IMR-90 (cell line): Measurements from ENCODE around the gene DYNC2H1. TPM values are rescaled to one million over a fixed set of nuclear protein-coding genes. Genes with fewer than 3 reads are reported as not detected.

Experiments used
- ATAC-seq: fragments of 200-7000 bp; cut with Tn5 transposase; 2 replicates; pipeline ENCODE4 v1.9.1; 2020; ENCODE audit warnings: low read depth, mild to moderate bottlenecking, moderate library complexity
- BruUV-seq: library from RNA; stranded (reverse); fragments of 400-500 nt; replicated peaks from 2 replicates; lab custom pipeline; 2021; lab: Mats Ljungman, UMichigan
- CTCF ChIA-PET: fragments of 300-600 bp; formaldehyde crosslinking; extraction: SDS; loops from one replicate; lab custom pipeline; 2021; ENCODE audit warnings: antibody characterized with exemption; lab: Yijun Ruan, JAX
- POLR2A ChIA-PET: fragments of 300-600 bp; sonication (Branson Sonifier 250); formaldehyde crosslinking; loops from one replicate; lab custom pipeline; 2022; ENCODE audit warnings: antibody characterized with exemption; ENCODE audit not compliant: unreplicated experiment; lab: Charles Lee
- DNase-seq: peaks from one replicate; pipeline ENCODE4 v3.0.0; 2013
- H2AFZ ChIP-seq: replicated peaks from 2 replicates; pipeline ENCODE3; 2013; ENCODE audit warnings: low read length, mild to moderate bottlenecking; ENCODE audit not compliant: poor library complexity
- H2AK5ac ChIP-seq: 2 replicates; pipeline ENCODE4 v1.6.1; 2013; ENCODE audit warnings: low read depth, low read length, inconsistent platforms
- H2AK9ac ChIP-seq: replicated peaks from 2 replicates; pipeline ENCODE3; 2013; ENCODE audit warnings: mild to moderate bottlenecking, low read depth, low read length, moderate library complexity; ENCODE audit not compliant: poor library complexity
- H2BK120ac ChIP-seq: 2 replicates; pipeline ENCODE4 v1.6.1; 2013; ENCODE audit warnings: low read depth, low read length, inconsistent platforms
- H2BK15ac ChIP-seq: 3 replicates; pipeline ENCODE4 v1.6.1; 2013; ENCODE audit warnings: low read depth, low read length, inconsistent platforms
- H2BK20ac ChIP-seq: 2 replicates; pipeline ENCODE4 v1.6.1; 2013; ENCODE audit warnings: low read depth, mild to moderate bottlenecking, inconsistent platforms, low read length, moderate library complexity
- H2BK5ac ChIP-seq: 2 replicates; pipeline ENCODE4 v1.6.1; 2013; ENCODE audit warnings: mild to moderate bottlenecking, low read depth, low read length, inconsistent platforms; ENCODE audit not compliant: poor library complexity, severe bottlenecking
- H3K14ac ChIP-seq: replicated peaks from 2 replicates; pipeline ENCODE4 v1.6.1; 2013; ENCODE audit warnings: low read depth, low read length, inconsistent platforms
- H3K18ac ChIP-seq: 2 replicates; pipeline ENCODE4 v1.6.1; 2013; ENCODE audit warnings: low read depth, low read length, control low read depth
- H3K23ac ChIP-seq: 2 replicates; pipeline ENCODE4 v1.6.1; 2013; ENCODE audit warnings: low read depth, low read length, inconsistent platforms
- H3K27ac ChIP-seq: 2 replicates; pipeline ENCODE4 v1.5.1; 2013; ENCODE audit warnings: mild to moderate bottlenecking, control low read depth, low read length; ENCODE audit not compliant: insufficient read depth
- H3K27me3 ChIP-seq: 2 replicates; pipeline ENCODE4 v1.6.1; 2013; ENCODE audit warnings: low read length; ENCODE audit not compliant: control insufficient read depth, insufficient read depth
- H3K36me3 ChIP-seq: 2 replicates; pipeline ENCODE4 v1.6.1; 2013; ENCODE audit warnings: low read length, mixed read lengths; ENCODE audit not compliant: control insufficient read depth, insufficient read depth
- H3K4ac ChIP-seq: 2 replicates; pipeline ENCODE4 v1.6.1; 2013; ENCODE audit warnings: low read depth, low read length, inconsistent platforms
- H3K4me1 ChIP-seq: 2 replicates; pipeline ENCODE4 v1.6.1; 2013; ENCODE audit warnings: low read length, mixed read lengths; ENCODE audit not compliant: control insufficient read depth, insufficient read depth
- H3K4me2 ChIP-seq: 2 replicates; pipeline ENCODE4 v1.6.1; 2013; ENCODE audit warnings: low read depth, mild to moderate bottlenecking, control low read depth, low read length, moderate library complexity
- H3K4me3 ChIP-seq: 2 replicates; pipeline ENCODE4 v1.5.1; 2013; ENCODE audit warnings: low read depth, mild to moderate bottlenecking, control low read depth, low read length, moderate library complexity; ENCODE audit not compliant: insufficient read depth
- H3K56ac ChIP-seq: 2 replicates; pipeline ENCODE4 v1.6.1; 2013; ENCODE audit warnings: low read length, inconsistent platforms; ENCODE audit not compliant: insufficient read depth; ENCODE audit errors: extremely low read depth
- H3K79me1 ChIP-seq, 2 experiments: 2 replicates each; pipeline ENCODE4 v1.6.1; 2013; ENCODE audit warnings: low read length in 2 of 2, inconsistent platforms in 1 of 2, low read depth in 1 of 2
- H3K9ac ChIP-seq: 2 replicates; pipeline ENCODE4 v1.6.1; 2013; ENCODE audit warnings: low read depth, low read length, control low read depth
- H3K9me1 ChIP-seq: 2 replicates; pipeline ENCODE4 v1.6.1; 2013; ENCODE audit warnings: low read length, inconsistent platforms; ENCODE audit not compliant: insufficient read depth
- H3K9me3 ChIP-seq: 2 replicates; pipeline ENCODE4 v1.6.1; 2013; ENCODE audit warnings: low read length; ENCODE audit not compliant: control insufficient read depth, insufficient read depth
- H4K20me1 ChIP-seq: 2 replicates; pipeline ENCODE4 v1.6.1; 2013; ENCODE audit warnings: low read length, inconsistent platforms; ENCODE audit not compliant: insufficient read depth
- H4K5ac ChIP-seq: 2 replicates; pipeline ENCODE4 v1.6.1; 2013; ENCODE audit warnings: mild to moderate bottlenecking, low read depth, low read length, control low read depth
- H4K8ac ChIP-seq, 2 experiments: 2 replicates each; pipeline ENCODE4 v1.6.1; 2013; ENCODE audit warnings: low read depth in 2 of 2, low read length in 2 of 2, control low read depth in 1 of 2, inconsistent platforms in 1 of 2
- H4K91ac ChIP-seq: 2 replicates; pipeline ENCODE4 v1.6.1; 2013; ENCODE audit warnings: low read depth, low read length, inconsistent platforms; ENCODE audit not compliant: insufficient read depth
- MXI1 ChIP-seq: IDR thresholded peaks from 2 replicates; pipeline ENCODE4 v1.6.1; 2012; ENCODE audit warnings: low read depth, mild to moderate bottlenecking, low read length, moderate library complexity, borderline replicate concordance
- NFE2L2 ChIP-seq: fragments of 150-350 bp; IDR thresholded peaks from 2 replicates; pipeline ENCODE4 v1.6.1; 2016; ENCODE audit warnings: low read depth, mild to moderate bottlenecking, low read length
- WGBS, 2 experiments: methylation state at CpG; one replicate each; pipeline versions ENCODE4 v1.1.5 to v1.1.7; 2013; ENCODE audit warnings: missing lambda C conversion rate in 2 of 2; ENCODE audit not compliant: insufficient read length in 1 of 2; ENCODE audit errors: extremely low coverage in 2 of 2; 5-methylcytosine and 5-hydroxymethylcytosine counted together
- dilution Hi-C: fragments of 300-500 bp; cut with HindIII; formaldehyde crosslinking; loops from one replicate; pipeline ENCODE4 v1.14.3; 2018; ENCODE audit warnings: low sequenced_read_pairs; ENCODE audit not compliant: unreplicated experiment
- in situ Hi-C: fragments of 300-500 bp; cut with MboI; formaldehyde crosslinking; loops from 3 replicates; pipeline ENCODE4 v1.14.3; 2019; ENCODE audit warnings: low sequenced_read_pairs, inconsistent platforms, mixed read lengths
- intact Hi-C: fragments of 100-400 bp; cut with micrococcal nuclease; formaldehyde crosslinking; loops from 2 replicates; pipeline ENCODE4 v1.10.0; 2022
- polyA plus RNA-seq, 3 experiments: library from polyadenylated mRNA; depleted of rRNA; stranded (reverse); fragments of >200 nt; gene quantifications; 2 replicates each; pipeline ENCODE4 v1.2.3, GENCODE V29; 2012; ENCODE audit warnings: low replicate concordance in 1 of 3
- total RNA-seq: library from RNA; depleted of rRNA; stranded (reverse); fragments of >200 nt; gene quantifications from 2 replicates; pipeline ENCODE4 v1.2.3, GENCODE V29; 2012

Gene DYNC2H1
- total and polyA plus RNA-seq, 2 of the 4 experiments (the other 2 are of a cell fraction) = 5.7 to 21.0 TPM

DNA sequence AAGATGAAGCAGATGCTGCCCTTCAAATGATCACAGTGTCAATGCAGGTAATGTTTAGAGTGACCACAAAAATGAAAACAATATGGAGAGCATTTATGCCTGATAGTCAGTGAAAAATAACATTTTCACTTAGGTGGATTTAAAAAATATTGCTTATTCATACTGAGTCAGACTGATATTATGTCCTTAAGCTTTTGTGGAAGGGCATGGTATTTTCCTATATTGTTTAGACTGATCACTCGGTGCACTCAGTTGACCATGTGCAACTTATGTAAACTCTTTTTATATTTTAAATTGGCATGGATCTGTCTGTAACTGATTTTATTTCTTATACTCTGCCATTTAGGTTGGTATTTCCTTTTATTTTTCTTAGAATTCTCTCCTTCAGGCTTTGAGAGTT is 106.6 kb downstream of the DYNC2H1 start:
- Histone ChIP-seq H3K9ac (no peak overlapping the region), H2BK5ac (no peak overlapping the region), H3K56ac (no peak overlapping the region), H3K4ac (no peak overlapping the region), H2BK15ac (no peak overlapping the region), H3K27ac (no peak overlapping the region), H3K27me3 (no peaks in the 10 kb centered on the region), H3K14ac (no peak overlapping the region), H4K91ac (no peak overlapping the region), H3K23ac (no peak overlapping the region), H4K20me1 (no peaks in the 10 kb centered on the region), H3K4me3 (no peak overlapping the region), H3K36me3 (no peaks in the 10 kb centered on the region), H3K9me3 (no peaks in the 10 kb centered on the region), H3K4me1 (peaks cover 2% of the 10 kb centered on the region; the same call in 1 of the 2 replicates), H3K18ac (peak overlapping the region; percentile 66; the same call in 1 of the 2 replicates), H3K4me2 (no peak overlapping the region), H2AK5ac (no peak overlapping the region), H2BK120ac (no peak overlapping the region), H2AFZ (no peak overlapping the region), H3K9me1 (no peaks in the 10 kb centered on the region), H3K79me1 (no peaks in the 10 kb centered on the region), H2BK20ac (no peak overlapping the region), H2AK9ac (no peak overlapping the region), H4K8ac (no peak overlapping the region), H4K5ac (peak overlapping the region; percentile 49; the same call in 1 of the 2 replicates)
- WGBS, 2 experiments = no CpG with 5 or more reads among the region's 1 CpG
- intact Hi-C loops (no loop called here), in situ Hi-C loops (no loop called here), dilution Hi-C loops (no loop called here)
- DNase-seq (peak; percentile 41), ATAC-seq (peak; percentile 60)
- ChIA-PET POLR2A (no interaction called here), CTCF (no interaction called here)
- no TSS peak for BruUV-seq
- TF ChIP-seq NFE2L2 (peak; percentile 61), MXI1 (no peak)
